Upper lobe of left lung (tissue), 4 donors: Measurements from ENCODE around the gene VASP.

Experiments used
- EP300 ChIP-seq, 4 donors: sonication (generic); formaldehyde crosslinking; IDR thresholded peaks; one replicate each; pipeline ENCODE4 v1.5.1; 2017; ENCODE audit warnings: antibody characterized with exemption in 4 of 4, control low read depth in 2 of 4
- POLR2A ChIP-seq, 4 donors: fragments of 450-650 bp; IDR thresholded peaks; one replicate each; pipeline ENCODE4 v1.5.1; 2016 to 2017; ENCODE audit warnings: antibody characterized with exemption in 4 of 4, mild to moderate bottlenecking in 2 of 4
- TF ChIP-seq, protein P1 (sequence below), 6 experiments: fragments of 450-650 bp in 4 of 6; fragments of 200-600 bp in 2 of 6; sonication (generic) in 2 of 6; IDR thresholded peaks; one replicate each; pipeline ENCODE4 v1.5.1; 2016 to 2019; ENCODE audit warnings: antibody characterized with exemption in 6 of 6

- peak; percentile 55 to 97 (median 85) for TF ChIP-seq POLR2A (IDR thresholded peaks at IDR 0.05)
- TF ChIP-seq, protein P1, sequence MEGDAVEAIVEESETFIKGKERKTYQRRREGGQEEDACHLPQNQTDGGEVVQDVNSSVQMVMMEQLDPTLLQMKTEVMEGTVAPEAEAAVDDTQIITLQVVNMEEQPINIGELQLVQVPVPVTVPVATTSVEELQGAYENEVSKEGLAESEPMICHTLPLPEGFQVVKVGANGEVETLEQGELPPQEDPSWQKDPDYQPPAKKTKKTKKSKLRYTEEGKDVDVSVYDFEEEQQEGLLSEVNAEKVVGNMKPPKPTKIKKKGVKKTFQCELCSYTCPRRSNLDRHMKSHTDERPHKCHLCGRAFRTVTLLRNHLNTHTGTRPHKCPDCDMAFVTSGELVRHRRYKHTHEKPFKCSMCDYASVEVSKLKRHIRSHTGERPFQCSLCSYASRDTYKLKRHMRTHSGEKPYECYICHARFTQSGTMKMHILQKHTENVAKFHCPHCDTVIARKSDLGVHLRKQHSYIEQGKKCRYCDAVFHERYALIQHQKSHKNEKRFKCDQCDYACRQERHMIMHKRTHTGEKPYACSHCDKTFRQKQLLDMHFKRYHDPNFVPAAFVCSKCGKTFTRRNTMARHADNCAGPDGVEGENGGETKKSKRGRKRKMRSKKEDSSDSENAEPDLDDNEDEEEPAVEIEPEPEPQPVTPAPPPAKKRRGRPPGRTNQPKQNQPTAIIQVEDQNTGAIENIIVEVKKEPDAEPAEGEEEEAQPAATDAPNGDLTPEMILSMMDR (IDR thresholded peaks at IDR 0.05) = peak in 2 of 6 experiments; percentile 7 to 9
- peak in 2 of 4 donors; percentile 13 to 35 for TF ChIP-seq EP300 (IDR thresholded peaks at IDR 0.05)
These were observed 39.7 kb upstream of the VASP start, which contains the start of gene FOSB for GRCh38 chr19:45467456-45468158.
